B cell (primary cell): Measurements from ENCODE around the gene N4BP2. TPM values are rescaled to one million over a fixed set of nuclear protein-coding genes. Genes with fewer than 3 reads are reported as not detected.

Experiments used
- ATAC-seq: fragments of 200-7000 bp; cut with Tn5 transposase; one replicate; pipeline ENCODE4 v1.10.0; 2021; ENCODE audit warnings: low read depth, mild to moderate bottlenecking, moderate number of reproducible peaks, moderate library complexity
- CTCF ChIA-PET: fragments of 350-600 bp; sonication (Branson Sonifier 250); formaldehyde crosslinking; loops from one replicate; lab custom pipeline; 2021; ENCODE audit warnings: antibody characterized with exemption, inconsistent platforms; lab: Charles Lee
- POLR2A ChIA-PET: fragments of 350-600 bp; sonication (Branson Sonifier 250); formaldehyde crosslinking; loops from one replicate; lab custom pipeline; 2021; ENCODE audit warnings: antibody characterized with exemption; lab: Charles Lee
- DNase-seq: peaks from one replicate; pipeline ENCODE4 v3.0.0; 2013
- H2AFZ ChIP-seq: 2 replicates; pipeline ENCODE4 v1.6.1; 2012; ENCODE audit warnings: mild to moderate bottlenecking, low read depth, low read length; ENCODE audit not compliant: insufficient read depth, poor library complexity, severe bottlenecking
- H3K27ac ChIP-seq, 2 donors: 1 replicate in 1 of 2; 2 replicates in 1 of 2; pipeline ENCODE4 v1.5.1; 2012 to 2013; ENCODE audit warnings: low read length in 2 of 2, mild to moderate bottlenecking in 2 of 2, moderate library complexity in 1 of 2
- H3K27me3 ChIP-seq, 4 experiments: fragments of 200-600 bp in 1 of 4; sonication (generic) in 1 of 4; replicated peaks in 1 of 4; 1 replicate in 2 of 4; 2 replicates in 2 of 4; pipeline versions ENCODE4 v1.6.1 to v1.7.0; 2013 to 2016; ENCODE audit warnings: low read length in 3 of 4, mild to moderate bottlenecking in 2 of 4, mixed read lengths in 1 of 4, moderate library complexity in 1 of 4; ENCODE audit not compliant: insufficient read depth in 4 of 4, control insufficient read depth in 3 of 4; ENCODE audit errors: control extremely low read depth in 1 of 4
- H3K36me3 ChIP-seq, 2 experiments: replicated peaks in 1 of 2; 1 replicate in 1 of 2; 2 replicates in 1 of 2; pipeline versions ENCODE4 v1.6.1 to v1.7.1; 2013; ENCODE audit warnings: low read length in 1 of 2; ENCODE audit not compliant: insufficient read depth in 2 of 2, control insufficient read depth in 1 of 2; ENCODE audit errors: control extremely low read depth in 1 of 2, extremely low read depth in 1 of 2
- H3K4me1 ChIP-seq, 2 donors: fragments of 200-600 bp in 1 of 2; sonication (generic) in 1 of 2; 1 replicate in 1 of 2; 2 replicates in 1 of 2; pipeline versions ENCODE4 v1.5.1 to v1.6.1; 2013 to 2017; ENCODE audit warnings: low read length in 2 of 2; ENCODE audit not compliant: control insufficient read depth in 2 of 2, insufficient read depth in 2 of 2
- H3K4me2 ChIP-seq: replicated peaks from 2 replicates; pipeline ENCODE3; 2012; ENCODE audit warnings: mild to moderate bottlenecking, low read depth, low read length; ENCODE audit not compliant: poor library complexity, severe bottlenecking
- H3K4me3 ChIP-seq, 5 experiments: fragments of 200-600 bp in 1 of 5; sonication (generic) in 1 of 5; 1 replicate in 3 of 5; 2 replicates in 2 of 5; pipeline versions ENCODE4 v1.5.1 to v1.7.0; 2011 to 2016; ENCODE audit warnings: low read length in 4 of 5, mild to moderate bottlenecking in 4 of 5, low read depth in 2 of 5, control low read depth in 1 of 5, moderate library complexity in 1 of 5; ENCODE audit not compliant: insufficient read depth in 1 of 5; ENCODE audit errors: control extremely low read depth in 1 of 5, extremely low read depth in 1 of 5
- H3K79me2 ChIP-seq: fragments of 200-600 bp; sonication (generic); one replicate; pipeline ENCODE4 v1.6.0; 2016; ENCODE audit warnings: low read length; ENCODE audit not compliant: control insufficient read depth, insufficient read depth
- H3K9ac ChIP-seq: fragments of 200-600 bp; sonication (generic); 2 replicates; pipeline ENCODE4 v1.6.1; 2017; ENCODE audit warnings: mild to moderate bottlenecking, low read length, moderate library complexity
- H3K9me3 ChIP-seq, 3 donors: one replicate each; pipeline versions ENCODE4 v1.6.1 to v1.7.1; 2013; ENCODE audit warnings: low read length in 2 of 3; ENCODE audit not compliant: control insufficient read depth in 2 of 3, insufficient read depth in 1 of 3; ENCODE audit errors: control extremely low read depth in 1 of 3
- H4K20me1 ChIP-seq: 2 replicates; pipeline ENCODE4 v1.6.0; 2012; ENCODE audit warnings: mild to moderate bottlenecking, low read length; ENCODE audit not compliant: insufficient read depth, control insufficient read depth, poor library complexity, severe bottlenecking
- H3K27ac Mint-ChIP-seq: one replicate; pipeline ENCODE4 v1.8.0; 2021; ENCODE audit warnings: mixed read lengths
- H3K27me3 Mint-ChIP-seq: one replicate; pipeline ENCODE4 v1.8.0; 2021; ENCODE audit warnings: mixed read lengths
- H3K4me1 Mint-ChIP-seq: one replicate; pipeline ENCODE4 v1.8.0; 2021; ENCODE audit warnings: mixed read lengths
- H3K4me3 Mint-ChIP-seq: one replicate; pipeline ENCODE4 v1.8.0; 2021; ENCODE audit warnings: mixed read lengths
- H3K9me3 Mint-ChIP-seq: one replicate; pipeline ENCODE4 v1.8.0; 2022; ENCODE audit warnings: mixed read lengths; ENCODE audit not compliant: insufficient read depth
- CTCF ChIP-seq: fragments of 200-600 bp; IDR thresholded peaks from one replicate; pipeline ENCODE4 v1.8.0; 2022; ENCODE audit warnings: antibody characterized with exemption, mild to moderate bottlenecking
- EZH2 ChIP-seq: IDR thresholded peaks from 2 replicates; pipeline ENCODE4 v1.6.1; 2012; ENCODE audit warnings: borderline replicate concordance, low read depth, mild to moderate bottlenecking, moderate library complexity, low read length; ENCODE audit not compliant: insufficient read depth, poor library complexity, severe bottlenecking
- WGBS: methylation state at CpG from one replicate; pipeline ENCODE4 v1.1.5; 2013; ENCODE audit warnings: missing lambda C conversion rate; ENCODE audit not compliant: insufficient coverage; 5-methylcytosine and 5-hydroxymethylcytosine counted together
- intact Hi-C: fragments of 100-400 bp; cut with micrococcal nuclease; formaldehyde crosslinking; loops from one replicate; pipeline ENCODE4 v1.10.0; 2022
- polyA plus RNA-seq: library from polyadenylated mRNA; depleted of rRNA; stranded (reverse); fragments of >200 nt; gene quantifications from 2 replicates; pipeline ENCODE4 v1.2.3, GENCODE V29; 2012
- total RNA-seq, 2 donors: library from RNA; stranded (reverse); fragments of 120-200 nt in 1 of 2; gene quantifications; 1 replicate in 1 of 2; 2 replicates in 1 of 2; pipeline versions ENCODE4 v1.2.3 to v1.2.4, GENCODE V29; 2013 to 2022

Gene N4BP2
- total and polyA plus RNA-seq, 2 donors (not counting 1 experiment from before 2014, with no cell fraction given): 2.4 to 12.8 TPM

- peak overlapping the region; percentile 79 to 99 (median 90) for H3K4me3 ChIP-seq
- no peaks in the 10 kb centered on the region for H3K9me3 ChIP-seq
- H2AFZ ChIP-seq: peak overlapping the region; percentile 51
- DNase-seq (no peak), ATAC-seq (no peak)
- no peaks in the 10 kb centered on the region for H3K27me3 Mint-ChIP-seq
- peak overlapping the region; percentile 93 to 99 for H3K27ac ChIP-seq
- POLR2A ChIA-PET: interaction anchor here (0.5 to 2.5 kb wide), 11 partner anchors 10 to 139 kb away, joined by 3 to 40 read pairs (median 5); partner anchors contain the start of gene N4BP2
- H3K27me3 ChIP-seq: no peaks in the 10 kb centered on the region
- H3K4me1 Mint-ChIP-seq: peaks cover 65% of the 10 kb centered on the region
- H3K9ac ChIP-seq: peak overlapping the region; percentile 99
- no peaks in the 10 kb centered on the region for H3K9me3 Mint-ChIP-seq
- H3K36me3 ChIP-seq: peaks cover 0 to 4% of the 10 kb centered on the region in 2 experiments
- intact Hi-C loops: loop anchor here (1.0 to 10.0 kb wide), 7 partner anchors 9 to 1531 kb away; partner anchors contain the start of genes KLF3, N4BP2 and PDS5A
- TF ChIP-seq CTCF (no peak), EZH2 (no peak)
- peak overlapping the region; percentile 96 for H3K4me3 Mint-ChIP-seq
- CTCF ChIA-PET: interaction anchor here (0.7 to 8.2 kb wide), 11 partner anchors 10 to 139 kb away, joined by 3 to 70 read pairs (median 4); no protein-coding TSS in a partner anchor
- H3K4me1 ChIP-seq: peaks cover 53 to 61% of the 10 kb centered on the region in 2 donors
- H3K27ac Mint-ChIP-seq: peak overlapping the region; percentile 91
- H3K79me2 ChIP-seq: peaks cover 99% of the 10 kb centered on the region
- 67% methylated on average over 3 of the region's 10 CpGs for WGBS
- H3K4me2 ChIP-seq: peak overlapping the region; percentile 83
- peaks cover 28% of the 10 kb centered on the region for H4K20me1 ChIP-seq
Observed at GRCh38 chr4:40195182-40196177, 138.8 kb downstream of the N4BP2 start.
